NCI-H1092 (cell line): ENCODE measurements around the gene LSM14A.
"Not testable (repeated sequence)": the region's sequence is repeated elsewhere in the genome, so short reads cannot be mapped to it uniquely, and the experiment has no call there.

Source experiments
- DNase-seq: peaks from one replicate; lab custom pipeline; 2025; lab: John Stamatoyannopoulos, UW

Gene LSM14A

DNA sequence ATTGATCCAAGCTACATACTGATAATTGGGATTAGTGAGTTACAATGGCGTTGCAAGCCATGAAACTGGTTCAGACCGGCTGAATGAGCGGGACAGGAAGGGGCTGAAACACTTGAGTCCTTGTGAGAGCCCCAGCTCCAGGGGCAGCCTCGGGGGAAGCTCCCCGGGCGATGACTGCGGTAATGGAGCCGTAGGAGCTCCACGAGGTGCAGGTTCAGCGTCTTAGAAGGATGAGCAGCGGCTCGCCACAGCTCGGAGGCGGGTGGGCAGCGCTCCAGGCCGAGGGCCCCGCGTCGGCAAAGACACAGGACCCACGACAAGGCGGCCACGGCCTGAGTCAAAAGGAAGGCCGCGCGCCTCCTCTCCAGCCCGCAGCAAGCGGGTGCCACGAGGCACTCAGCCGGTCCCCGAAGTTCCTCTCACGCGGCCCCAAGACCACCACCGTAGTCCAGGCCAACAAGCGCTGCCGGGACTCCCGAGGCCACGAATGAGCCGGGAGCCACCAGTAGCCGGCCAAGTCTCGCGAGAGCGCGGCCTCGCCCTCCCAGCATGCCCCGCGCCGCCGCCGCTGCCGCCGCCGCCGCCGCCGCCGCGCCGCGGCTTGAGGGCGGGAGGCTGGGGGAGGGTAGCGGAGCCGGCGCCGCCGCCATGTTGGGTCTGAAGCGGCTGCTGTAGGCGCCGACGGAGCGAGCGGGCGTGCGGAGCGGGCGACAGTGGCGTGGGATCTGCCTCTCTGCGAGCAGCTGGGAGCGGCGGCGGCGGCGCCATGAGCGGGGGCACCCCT is at the start of gene LSM14A:
Gene LSM14A (plus strand): TSS at position 628 of the 784 bp plus-strand sequence. CDS start 139 bp downstream, at position 767.
- peak; percentile 77 for DNase-seq

DNA sequence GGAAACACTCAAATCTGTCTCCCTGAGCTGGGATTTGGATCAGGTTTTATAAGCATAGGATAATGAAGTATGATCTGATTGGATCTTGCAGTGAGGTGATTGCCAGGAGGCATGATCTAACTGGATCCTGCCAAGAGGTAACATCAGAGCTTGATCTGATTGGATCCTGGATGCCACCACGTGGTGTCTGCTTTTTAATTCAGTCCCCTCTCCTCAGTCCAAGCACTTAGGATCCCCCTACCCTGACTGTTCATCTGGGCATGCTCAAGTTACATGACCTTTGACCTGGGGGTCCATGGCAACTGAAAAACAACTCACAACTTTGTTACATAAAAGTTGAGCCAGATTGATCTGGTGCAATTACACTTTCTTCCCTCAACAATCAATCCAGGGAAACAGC is 47.5 kb upstream of the LSM14A start:
- DNase-seq, result no peak

DNA sequence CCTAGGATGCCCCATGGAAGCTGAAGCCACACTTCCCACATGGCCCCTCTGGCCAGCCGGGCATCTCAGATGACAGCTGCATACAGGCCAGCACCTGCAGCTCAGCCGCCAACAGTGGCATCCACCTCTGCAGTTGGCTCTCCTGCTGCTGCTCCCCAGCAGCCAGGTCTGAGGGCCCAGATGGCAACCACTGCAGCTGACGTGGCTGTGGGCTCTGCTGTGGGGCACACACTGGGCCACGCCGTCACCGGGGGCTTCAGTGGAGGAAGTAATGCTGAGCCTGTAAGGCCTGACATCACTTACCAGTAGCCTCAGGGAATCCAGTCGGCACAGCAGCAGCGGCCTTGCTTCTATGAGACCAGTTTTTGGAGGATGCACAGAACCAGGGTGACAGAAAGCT is 45.3 kb upstream of the LSM14A start:
- no peak for DNase-seq

GRCh38 chr19:34127684-34128189 is 44.6 kb upstream of the LSM14A start:
- DNase-seq, result no peak

DNA sequence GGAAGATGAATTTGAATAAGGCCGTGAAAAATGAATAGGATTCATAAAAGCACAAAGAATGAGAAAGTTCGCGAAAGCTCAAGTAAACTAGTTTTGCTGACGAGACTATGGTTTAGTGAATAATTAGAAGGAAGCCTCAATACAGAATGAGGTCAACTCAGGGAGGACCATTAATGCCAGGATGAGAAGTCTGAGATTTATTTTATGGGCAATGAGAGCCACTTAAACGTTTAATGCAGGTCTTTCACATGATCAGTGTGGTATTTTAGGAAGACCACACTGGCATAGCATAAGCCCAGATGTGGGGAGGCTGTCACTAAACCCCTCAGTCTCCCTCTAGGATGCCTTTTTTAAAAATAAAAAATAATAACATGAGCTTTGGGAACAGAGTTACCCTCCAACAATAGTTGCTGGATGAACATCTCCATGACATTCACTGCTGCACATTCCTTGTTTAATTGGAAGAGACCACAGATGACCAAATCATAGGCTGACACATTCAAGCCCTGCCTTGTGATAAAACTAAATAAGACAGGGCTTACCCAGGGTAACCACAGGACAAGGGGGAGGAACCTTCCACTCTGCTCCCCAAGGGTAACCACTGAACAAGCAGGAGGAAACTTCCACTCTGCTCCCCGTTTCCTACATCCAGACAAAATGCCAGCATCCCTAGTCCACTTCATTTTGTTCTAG is 43.6 kb upstream of the LSM14A start:
- no peak for DNase-seq

GRCh38 chr19:34131100-34131499 is 41.2 kb upstream of the LSM14A start:
- DNase-seq, result no peak

GRCh38 chr19:34132145-34132544 is 40.2 kb upstream of the LSM14A start:
- DNase-seq, result not testable (repeated sequence)

- DNase-seq, result not testable (repeated sequence)
Measured at GRCh38 chr19:34132706-34133105, 39.6 kb upstream of the LSM14A start.

GRCh38 chr19:34134190-34135053 is 37.9 kb upstream of the LSM14A start:
- DNase-seq, result peak; percentile 59

DNA sequence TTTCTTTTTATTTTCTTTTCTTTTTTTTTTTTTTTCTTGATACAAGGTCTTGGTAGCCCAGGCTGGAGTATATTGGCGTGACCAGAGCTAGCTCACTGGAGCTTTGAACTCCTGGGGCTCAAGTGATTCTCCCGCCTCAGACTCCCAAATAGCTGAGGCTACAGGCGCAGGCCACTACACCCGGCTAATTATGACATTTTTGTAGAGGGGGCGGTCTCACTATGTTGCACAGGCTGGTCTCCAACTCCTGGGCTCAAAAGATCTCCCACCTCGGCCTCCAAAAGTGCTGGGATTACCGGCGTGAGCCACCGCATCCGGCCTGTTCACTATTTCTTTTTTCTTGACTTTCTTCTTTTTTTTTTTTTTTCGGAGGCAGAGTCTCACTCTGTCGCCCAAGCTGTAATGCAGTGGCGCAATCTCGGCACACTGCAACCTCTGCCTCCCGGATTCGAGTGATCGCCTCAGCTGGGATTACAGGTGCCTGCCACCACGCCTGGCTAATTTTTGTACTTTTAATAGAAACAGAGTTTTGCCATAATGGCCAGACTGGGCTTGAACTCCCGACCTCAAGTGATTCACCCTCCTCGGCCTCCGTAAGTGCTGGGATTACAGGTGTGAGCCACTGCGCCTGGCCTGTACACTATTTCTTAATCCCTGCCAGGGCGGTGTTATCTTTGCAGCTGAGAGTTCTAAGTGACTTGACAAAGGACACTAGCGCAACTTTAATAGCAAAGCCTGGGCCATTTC is 37.1 kb upstream of the LSM14A start:
- no peak for DNase-seq

- DNase-seq, result no peak
Measured at GRCh38 chr19:34135821-34136611, 36.3 kb upstream of the LSM14A start.

- no peak for DNase-seq
Measured at GRCh38 chr19:34141025-34141424, 31.3 kb upstream of the LSM14A start.

GRCh38 chr19:34142440-34142839 is 29.9 kb upstream of the LSM14A start:
- no peak for DNase-seq

GRCh38 chr19:34145741-34146202 is 26.5 kb upstream of the LSM14A start:
- no peak for DNase-seq

- no peak for DNase-seq
Measured at GRCh38 chr19:34148658-34149185, 23.6 kb upstream of the LSM14A start.

- no peak for DNase-seq
Measured at GRCh38 chr19:34149873-34150272, 22.4 kb upstream of the LSM14A start.

DNA sequence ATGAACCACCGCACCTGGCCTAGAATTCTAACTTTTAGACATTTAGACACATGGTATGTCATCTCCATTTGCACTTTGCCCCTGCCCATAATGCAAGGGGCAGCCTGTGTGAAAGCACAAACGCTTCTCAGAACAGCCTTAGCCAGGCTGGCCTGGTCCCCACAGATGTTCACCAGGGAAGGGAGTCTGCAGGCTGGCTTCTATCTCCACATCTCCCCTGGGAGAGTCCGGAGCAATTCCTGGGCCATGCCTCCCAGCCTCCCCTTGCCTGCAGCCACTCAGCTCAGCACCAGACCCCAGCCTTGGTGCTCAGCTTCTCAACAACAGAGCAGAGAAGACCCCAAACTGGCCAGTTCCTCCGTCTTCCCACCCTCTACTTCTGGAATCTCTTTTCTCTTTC is 21.7 kb upstream of the LSM14A start:
- no peak for DNase-seq

GRCh38 chr19:34151439-34151838 is 20.9 kb upstream of the LSM14A start:
- no peak for DNase-seq

GRCh38 chr19:34154401-34154800 is 17.9 kb upstream of the LSM14A start:
- DNase-seq, result no peak

DNA sequence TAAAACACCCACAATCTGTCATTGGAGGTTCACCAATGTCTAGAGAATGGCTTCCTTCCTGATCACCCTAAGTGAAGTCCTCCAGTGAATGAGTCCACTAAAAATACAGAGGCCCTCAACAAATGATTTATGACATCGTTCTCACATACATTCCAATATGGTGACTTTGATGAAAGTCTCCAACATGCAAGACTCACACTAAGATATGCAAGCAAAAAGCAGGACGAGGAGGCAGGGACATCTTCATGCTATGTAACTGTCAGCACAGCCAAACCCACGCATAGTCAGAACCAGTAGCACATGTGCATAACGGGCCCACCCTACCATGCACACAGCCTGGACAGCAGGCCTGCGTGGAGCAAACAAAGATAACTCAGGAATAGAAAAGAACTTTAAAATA is 16.6 kb upstream of the LSM14A start:
- no peak for DNase-seq
